ENCODE data around the gene SCGB3A2.
A peak's percentile ranks its signal among the peaks of the same experiment; 100 is the strongest.

The SCGB3A2 gene

GRCh38 chr5:147878066-147878759, at the start of gene SCGB3A2:
Gene SCGB3A2, plus strand, starts transcription at chr5:147878711. Its CDS starts 93 bp downstream, at chr5:147878804.
- FAIRE-seq (no peak), DNase-seq (ENCODE audit: low spot score) (no peak)

- FAIRE-seq, result no peak
Measured at GRCh38 chr5:147830035-147830434, 48.5 kb upstream of the SCGB3A2 start.

GRCh38 chr5:147831465-147831864, 47.0 kb upstream of the SCGB3A2 start, which contains the start of gene SPINK1:
Gene SPINK1, minus strand, starts transcription at chr5:147831671. Its CDS starts 94 bp downstream, at chr5:147831577.
- FAIRE-seq, result no peak
- no peak for DNase-seq (ENCODE audit: low spot score)

More at GRCh38 chr5:147830035-147830434, 48.5 kb upstream of the SCGB3A2 start:
- no peak for DNase-seq (ENCODE audit: low spot score)

- no peak for FAIRE-seq
- no peak for DNase-seq (ENCODE audit: low spot score)
Measured at GRCh38 chr5:147832541-147832940, 46.0 kb upstream of the SCGB3A2 start.

- DNase-seq (ENCODE audit: low spot score), result no peak
- FAIRE-seq, result no peak
Measured at GRCh38 chr5:147835386-147835798, 43.1 kb upstream of the SCGB3A2 start.

GRCh38 chr5:147836439-147836838, 42.1 kb upstream of the SCGB3A2 start:
- no peak for DNase-seq (ENCODE audit: low spot score)
- no peak for FAIRE-seq

GRCh38 chr5:147842869-147843268, 35.6 kb upstream of the SCGB3A2 start:
- DNase-seq (ENCODE audit: low spot score), result no peak
- FAIRE-seq, result no peak

- no peak for FAIRE-seq
- DNase-seq (ENCODE audit: low spot score), result no peak
Measured at GRCh38 chr5:147844846-147845245, 33.7 kb upstream of the SCGB3A2 start.

GRCh38 chr5:147845618-147846017, 32.9 kb upstream of the SCGB3A2 start:
- no peak for FAIRE-seq
- DNase-seq (ENCODE audit: low spot score), result no peak

- no peak for DNase-seq (ENCODE audit: low spot score)
- no peak for FAIRE-seq
Measured at GRCh38 chr5:147849226-147849625, 29.3 kb upstream of the SCGB3A2 start.

GRCh38 chr5:147851578-147851977, 26.9 kb upstream of the SCGB3A2 start:
- FAIRE-seq, result no peak

GRCh38 chr5:147852365-147852764, 26.1 kb upstream of the SCGB3A2 start:
- DNase-seq (ENCODE audit: low spot score), result no peak
- peak; percentile 91 for FAIRE-seq

More at GRCh38 chr5:147851578-147851977, 26.9 kb upstream of the SCGB3A2 start:
- no peak for DNase-seq (ENCODE audit: low spot score)

- DNase-seq (ENCODE audit: low spot score) (no peak), FAIRE-seq (no peak)
Measured at GRCh38 chr5:147853372-147853987, 25.0 kb upstream of the SCGB3A2 start.

GRCh38 chr5:147854331-147854730, 24.2 kb upstream of the SCGB3A2 start:
- FAIRE-seq (no peak), DNase-seq (ENCODE audit: low spot score) (no peak)

- DNase-seq (ENCODE audit: low spot score) (no peak), FAIRE-seq (no peak)
Measured at GRCh38 chr5:147854894-147855773, 23.4 kb upstream of the SCGB3A2 start.

GRCh38 chr5:147855774-147856069, 22.8 kb upstream of the SCGB3A2 start:
- FAIRE-seq, result no peak
- no peak for DNase-seq (ENCODE audit: low spot score)

- DNase-seq (ENCODE audit: low spot score) (no peak), FAIRE-seq (no peak)
Measured at GRCh38 chr5:147856801-147857200, 21.7 kb upstream of the SCGB3A2 start.

- FAIRE-seq, result peak; percentile 27
- peak; percentile 50 for DNase-seq (ENCODE audit: low spot score)
Measured at GRCh38 chr5:147857302-147858129, 21.0 kb upstream of the SCGB3A2 start.

- no peak for FAIRE-seq
- DNase-seq (ENCODE audit: low spot score), result no peak
Measured at GRCh38 chr5:147858565-147858964, 19.9 kb upstream of the SCGB3A2 start.

- no peak for FAIRE-seq
- DNase-seq (ENCODE audit: low spot score), result no peak
Measured at GRCh38 chr5:147859962-147860640, 18.4 kb upstream of the SCGB3A2 start.

- no peak for DNase-seq (ENCODE audit: low spot score)
- FAIRE-seq, result no peak
Measured at GRCh38 chr5:147860641-147861025, 17.9 kb upstream of the SCGB3A2 start.
